GM12878 (cell line): Measurements from ENCODE around the gene MAB21L3. TPM values are rescaled to one million over a fixed set of nuclear protein-coding genes. Genes with fewer than 3 reads are reported as not detected.

Experiments used
- ATAC-seq: fragments of 200-7000 bp; cut with Tn5 transposase; 3 replicates; pipeline ENCODE4 v1.9.1; 2020; ENCODE audit warnings: mild to moderate bottlenecking, moderate library complexity
- BruUV-seq: library from RNA; stranded (reverse); fragments of 400-500 nt; replicated peaks from 2 replicates; lab custom pipeline; 2021; lab: Mats Ljungman, UMichigan
- CTCF ChIA-PET: fragments of 300-600 bp; sonication (Branson Sonifier 250); formaldehyde crosslinking; extraction: SDS; loops from one replicate; lab custom pipeline; 2021; ENCODE audit warnings: inconsistent platforms; lab: Yijun Ruan, JAX
- POLR2A ChIA-PET: fragments of 350-600 bp; formaldehyde crosslinking; extraction: SDS; loops from one replicate; lab custom pipeline; 2021; ENCODE audit warnings: inconsistent platforms; lab: Charles Lee
- RAD21 ChIA-PET: fragments of 300-600 bp; sonication (Branson Sonifier 250); formaldehyde crosslinking; loops from one replicate; lab custom pipeline; 2023; ENCODE audit warnings: antibody characterized with exemption; ENCODE audit not compliant: unreplicated experiment; lab: Charles Lee
- SMC1A ChIA-PET: fragments of 300-600 bp; sonication (Branson Sonifier 250); formaldehyde crosslinking; loops from one replicate; lab custom pipeline; 2023; ENCODE audit not compliant: unreplicated experiment, uncharacterized antibody; lab: Charles Lee
- DNase-seq: peaks from one replicate; pipeline ENCODE4 v3.0.0-alpha.2; 2011; ENCODE audit warnings: low read depth, low spot score
- FAIRE-seq: peaks from 3 replicates; lab custom pipeline; 2011; peaks lifted over from hg19 to GRCh38; lab: Jason Lieb, UNC
- H2AFZ ChIP-seq: 2 replicates; pipeline ENCODE4 v1.6.0; 2011; ENCODE audit warnings: low read depth, low read length, control low read depth; ENCODE audit not compliant: control insufficient read depth
- H3K27ac ChIP-seq: 2 replicates; pipeline ENCODE4 v1.5.1; 2011; ENCODE audit warnings: control low read depth; ENCODE audit not compliant: control insufficient read depth, insufficient read depth
- H3K27me3 ChIP-seq, 2 experiments: replicated peaks in 1 of 2; 2 replicates each; pipeline versions ENCODE4 v1.6.0 to v1.6.1; 2011; ENCODE audit warnings: low read length in 1 of 2; ENCODE audit not compliant: control insufficient read depth in 2 of 2, insufficient read depth in 2 of 2
- H3K36me3 ChIP-seq, 2 experiments: 2 replicates each; pipeline ENCODE4 v1.5.1; 2011; ENCODE audit warnings: low read length in 1 of 2; ENCODE audit not compliant: control insufficient read depth in 2 of 2, insufficient read depth in 2 of 2
- H3K4me1 ChIP-seq: 2 replicates; pipeline ENCODE4 v1.6.1; 2011; ENCODE audit warnings: mild to moderate bottlenecking, low read length, moderate library complexity, mixed read lengths; ENCODE audit not compliant: control insufficient read depth, insufficient read depth
- H3K4me2 ChIP-seq: 2 replicates; pipeline ENCODE4 v1.6.0; 2011; ENCODE audit warnings: control low read depth; ENCODE audit not compliant: control insufficient read depth, insufficient read depth
- H3K4me3 ChIP-seq: fragments of 200-600 bp; sonication (generic); 2 replicates; pipeline ENCODE4 v1.5.1; 2016
- H3K79me2 ChIP-seq: 2 replicates; pipeline ENCODE4 v1.6.0; 2011; ENCODE audit warnings: low read length; ENCODE audit not compliant: control insufficient read depth, insufficient read depth
- H3K9ac ChIP-seq: 2 replicates; pipeline ENCODE4 v1.8.0; 2011; ENCODE audit warnings: low read length, control low read depth, mixed read lengths; ENCODE audit not compliant: control insufficient read depth, insufficient read depth
- H3K9me3 ChIP-seq: replicated peaks from 3 replicates; pipeline ENCODE4 v1.5.1; 2011; ENCODE audit warnings: mild to moderate bottlenecking, low read length; ENCODE audit not compliant: control insufficient read depth, insufficient read depth
- H4K20me1 ChIP-seq: 2 replicates; pipeline ENCODE4 v1.6.0; 2011; ENCODE audit not compliant: control insufficient read depth, insufficient read depth
- BRCA1 ChIP-seq: IDR thresholded peaks from 2 replicates; pipeline ENCODE4 v1.6.1; 2011; ENCODE audit warnings: low read depth, low read length, improper control_type of control experiment
- CBX3 ChIP-seq: fragments of 200-600 bp; sonication (generic); IDR thresholded peaks from 2 replicates; pipeline ENCODE4 v1.6.1; 2016; ENCODE audit warnings: low read depth, borderline replicate concordance
- CHD1 ChIP-seq: IDR thresholded peaks from 2 replicates; pipeline ENCODE4 v1.6.1; 2012; ENCODE audit warnings: low read depth, low read length, improper control_type of control experiment
- EP300 ChIP-seq, 2 experiments: fragments of 150-350 bp in 1 of 2; IDR thresholded peaks; 2 replicates each; pipeline ENCODE4 v1.6.1; 2011 to 2012; ENCODE audit warnings: low read depth in 2 of 2, low read length in 2 of 2, borderline replicate concordance in 1 of 2, improper control_type of control experiment in 1 of 2, inconsistent platforms in 1 of 2; ENCODE audit not compliant: control insufficient read depth in 1 of 2
- JUNB ChIP-seq: IDR thresholded peaks from 2 replicates; pipeline ENCODE4 v1.6.1; 2016; ENCODE audit warnings: antibody characterized with exemption, mild to moderate bottlenecking
- NFYA ChIP-seq: IDR thresholded peaks from 2 replicates; pipeline ENCODE4 v1.6.1; 2011; ENCODE audit warnings: low read depth, mild to moderate bottlenecking, low read length, improper control_type of control experiment, borderline replicate concordance
- SMARCA5 ChIP-seq: fragments of 450-650 bp; IDR thresholded peaks from 2 replicates; pipeline ENCODE4 v1.6.1; 2017; ENCODE audit warnings: mild to moderate bottlenecking
- SRF ChIP-seq, 2 experiments: IDR thresholded peaks; 2 replicates each; pipeline ENCODE4 v1.6.1; 2011; ENCODE audit warnings: low read depth in 2 of 2, low read length in 2 of 2, mild to moderate bottlenecking in 1 of 2, moderate library complexity in 1 of 2
- ZBED1 ChIP-seq: IDR thresholded peaks from 2 replicates; pipeline ENCODE4 v1.6.1; 2016; ENCODE audit warnings: borderline replicate concordance
- ZSCAN29 ChIP-seq: fragments of 450-650 bp; IDR thresholded peaks from 2 replicates; pipeline ENCODE4 v1.6.1; 2017; ENCODE audit warnings: mild to moderate bottlenecking, moderate library complexity
- WGBS: methylation state at CpG from one replicate; pipeline ENCODE4 v1.1.6; 2016; ENCODE audit warnings: low lambda C conversion rate; ENCODE audit not compliant: insufficient replicate concordance, insufficient coverage; ENCODE audit errors: missing lambda C conversion rate; 5-methylcytosine and 5-hydroxymethylcytosine counted together
- in situ Hi-C: fragments of 300-500 bp; cut with MboI; formaldehyde crosslinking; loops from 9 replicates; pipeline ENCODE4 v1.14.3; 2018; ENCODE audit warnings: mixed read lengths
- intact Hi-C: fragments of 100-400 bp; cut with micrococcal nuclease; formaldehyde crosslinking; loops from one replicate; pipeline ENCODE4 v1.14.2; 2022; ENCODE audit not compliant: unreplicated experiment
- polyA plus RNA-seq, 11 experiments: library from polyadenylated mRNA; depleted of rRNA in 4 of 11; unstranded in 6 of 11; stranded (reverse) in 5 of 11; fragments of >200 nt; fragmentation: Nextera tagmentation in 4 of 11; fragmentation: Illumina TruSeq in 1 of 11; extraction: Ambion mirVana in 4 of 11; extraction: Trizol in 1 of 11; gene quantifications; 1 replicate in 1 of 11; 2 replicates in 10 of 11; pipeline versions ENCODE4 v1.2.1 to v1.2.3, GENCODE V29; 2011 to 2016; ENCODE audit warnings: inconsistent platforms in 2 of 11, missing spikeins in 2 of 11, low read depth in 1 of 11
- total RNA-seq, 4 experiments: library from RNA; depleted of rRNA in 3 of 4; stranded (reverse); fragments of >200 nt in 3 of 4; fragmentation: Illumina TruSeq in 1 of 4; extraction: Trizol in 1 of 4; gene quantifications; 2 replicates each; pipeline versions ENCODE4 v1.2.1 to v1.2.3, GENCODE V29; 2013 to 2021
- TF ChIP-seq, protein P1 (sequence below): fragments of 450-650 bp; IDR thresholded peaks from 2 replicates; pipeline ENCODE4 v1.6.1; 2017; ENCODE audit warnings: mild to moderate bottlenecking, moderate library complexity
- TF ChIP-seq, protein P2 (sequence below): fragments of 150-350 bp; IDR thresholded peaks from 2 replicates; pipeline ENCODE4 v1.6.1; 2014; ENCODE audit warnings: mild to moderate bottlenecking, low read depth, low read length
- TF ChIP-seq, protein P3 (sequence below): fragments of 450-650 bp; formaldehyde crosslinking; IDR thresholded peaks from 2 replicates; pipeline ENCODE4 v1.5.0; 2022; ENCODE audit warnings: mild to moderate bottlenecking, missing genetic modification characterization

The MAB21L3 gene
- total and polyA plus RNA-seq, 10 of the 15 experiments (the other 5 are each of a cell fraction or from before 2014, with no cell fraction given) = 0.18 to 18.6 (median 1.3) TPM

DNA sequence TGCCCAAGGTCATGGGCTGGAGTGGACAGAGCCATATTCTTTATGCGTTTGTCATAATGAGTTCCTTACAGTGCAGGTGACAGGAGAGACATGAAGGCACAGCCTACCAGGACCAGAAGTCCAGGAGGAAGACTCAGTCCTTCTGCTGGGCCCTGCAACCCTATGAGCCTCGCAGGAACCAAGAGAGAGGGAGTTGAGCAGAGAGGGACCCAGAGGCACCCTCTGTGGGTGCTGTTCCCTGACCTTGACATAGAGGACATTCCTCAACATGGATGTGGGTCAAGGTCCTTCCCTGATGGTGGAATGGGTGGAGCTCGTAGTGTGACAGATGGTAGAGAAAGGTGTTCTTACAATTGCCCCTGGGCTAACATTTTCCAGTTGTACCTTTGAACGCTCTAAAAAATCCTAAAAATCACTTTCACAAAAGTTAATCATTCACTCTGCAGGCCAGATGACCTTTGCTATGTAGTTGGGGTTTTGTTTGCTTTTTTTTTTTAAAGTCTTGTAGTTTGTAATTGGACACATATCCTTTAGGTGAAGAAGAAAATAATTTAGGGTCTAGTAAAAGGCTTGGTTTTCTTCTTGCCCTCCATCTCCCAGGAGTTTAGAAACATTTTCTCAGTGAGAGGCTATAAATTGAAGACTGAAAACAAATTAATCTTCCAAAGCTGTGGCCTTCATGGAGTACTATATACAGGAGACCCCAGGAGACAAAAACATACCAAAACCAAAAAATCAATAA lies 41.9 kb downstream of the MAB21L3 start:
- ChIA-PET RAD21 (interaction anchor here (1.5 to 2.2 kb wide), 5 partner anchors 14 to 346 kb away, joined by 4 to 19 read pairs (median 5); no protein-coding TSS in a partner anchor), POLR2A (no interaction called here), SMC1A (interaction anchor here (0.7 to 8.5 kb wide), 9 partner anchors 10 to 922 kb away, joined by 3 to 74 read pairs (median 7); no protein-coding TSS in a partner anchor), CTCF (interaction anchor here (0.6 to 3.3 kb wide), 12 partner anchors 14 to 1280 kb away, joined by 3 to 22 read pairs (median 3); no protein-coding TSS in a partner anchor)
- Histone ChIP-seq H3K27ac (no peak overlapping the region), H3K9ac (no peak overlapping the region), H4K20me1 (no peaks in the 10 kb centered on the region), H3K27me3 (no peaks in the 10 kb centered on the region; a peak in 2 of 4 replicates), H3K4me3 (no peak overlapping the region), H3K9me3 (no peaks in the 10 kb centered on the region), H3K79me2 (no peaks in the 10 kb centered on the region), H3K4me1 (peaks cover 6% of the 10 kb centered on the region; the same call in 1 of the 2 replicates), H3K36me3 (no peaks in the 10 kb centered on the region), H3K4me2 (no peak overlapping the region), H2AFZ (no peak overlapping the region)
- 68% methylated on average over 4 of the region's 4 CpGs for WGBS
- DNase-seq (no peak), FAIRE-seq (peak; percentile 62), ATAC-seq (no peak)
- intact Hi-C loops (loop anchor here (1.0 kb wide), 1 partner anchor 332 kb away; no protein-coding TSS in a partner anchor), in situ Hi-C loops (no loop called here)
- BruUV-seq = no TSS peak
- TF ChIP-seq, protein P1, sequence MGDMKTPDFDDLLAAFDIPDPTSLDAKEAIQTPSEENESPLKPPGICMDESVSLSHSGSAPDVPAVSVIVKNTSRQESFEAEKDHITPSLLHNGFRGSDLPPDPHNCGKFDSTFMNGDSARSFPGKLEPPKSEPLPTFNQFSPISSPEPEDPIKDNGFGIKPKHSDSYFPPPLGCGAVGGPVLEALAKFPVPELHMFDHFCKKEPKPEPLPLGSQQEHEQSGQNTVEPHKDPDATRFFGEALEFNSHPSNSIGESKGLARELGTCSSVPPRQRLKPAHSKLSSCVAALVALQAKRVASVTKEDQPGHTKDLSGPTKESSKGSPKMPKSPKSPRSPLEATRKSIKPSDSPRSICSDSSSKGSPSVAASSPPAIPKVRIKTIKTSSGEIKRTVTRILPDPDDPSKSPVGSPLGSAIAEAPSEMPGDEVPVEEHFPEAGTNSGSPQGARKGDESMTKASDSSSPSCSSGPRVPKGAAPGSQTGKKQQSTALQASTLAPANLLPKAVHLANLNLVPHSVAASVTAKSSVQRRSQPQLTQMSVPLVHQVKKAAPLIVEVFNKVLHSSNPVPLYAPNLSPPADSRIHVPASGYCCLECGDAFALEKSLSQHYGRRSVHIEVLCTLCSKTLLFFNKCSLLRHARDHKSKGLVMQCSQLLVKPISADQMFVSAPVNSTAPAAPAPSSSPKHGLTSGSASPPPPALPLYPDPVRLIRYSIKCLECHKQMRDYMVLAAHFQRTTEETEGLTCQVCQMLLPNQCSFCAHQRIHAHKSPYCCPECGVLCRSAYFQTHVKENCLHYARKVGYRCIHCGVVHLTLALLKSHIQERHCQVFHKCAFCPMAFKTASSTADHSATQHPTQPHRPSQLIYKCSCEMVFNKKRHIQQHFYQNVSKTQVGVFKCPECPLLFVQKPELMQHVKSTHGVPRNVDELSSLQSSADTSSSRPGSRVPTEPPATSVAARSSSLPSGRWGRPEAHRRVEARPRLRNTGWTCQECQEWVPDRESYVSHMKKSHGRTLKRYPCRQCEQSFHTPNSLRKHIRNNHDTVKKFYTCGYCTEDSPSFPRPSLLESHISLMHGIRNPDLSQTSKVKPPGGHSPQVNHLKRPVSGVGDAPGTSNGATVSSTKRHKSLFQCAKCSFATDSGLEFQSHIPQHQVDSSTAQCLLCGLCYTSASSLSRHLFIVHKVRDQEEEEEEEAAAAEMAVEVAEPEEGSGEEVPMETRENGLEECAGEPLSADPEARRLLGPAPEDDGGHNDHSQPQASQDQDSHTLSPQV = no peak
- TF ChIP-seq SRF (IDR thresholded peaks at IDR 0.05; ENCODE audit: low read depth in 2 of 2, low read length in 2 of 2) = no peak
- no peak for TF ChIP-seq ZSCAN29
- no peak for TF ChIP-seq NFYA
- TF ChIP-seq BRCA1 = no peak
- TF ChIP-seq CHD1 = no peak
- TF ChIP-seq, protein P2, sequence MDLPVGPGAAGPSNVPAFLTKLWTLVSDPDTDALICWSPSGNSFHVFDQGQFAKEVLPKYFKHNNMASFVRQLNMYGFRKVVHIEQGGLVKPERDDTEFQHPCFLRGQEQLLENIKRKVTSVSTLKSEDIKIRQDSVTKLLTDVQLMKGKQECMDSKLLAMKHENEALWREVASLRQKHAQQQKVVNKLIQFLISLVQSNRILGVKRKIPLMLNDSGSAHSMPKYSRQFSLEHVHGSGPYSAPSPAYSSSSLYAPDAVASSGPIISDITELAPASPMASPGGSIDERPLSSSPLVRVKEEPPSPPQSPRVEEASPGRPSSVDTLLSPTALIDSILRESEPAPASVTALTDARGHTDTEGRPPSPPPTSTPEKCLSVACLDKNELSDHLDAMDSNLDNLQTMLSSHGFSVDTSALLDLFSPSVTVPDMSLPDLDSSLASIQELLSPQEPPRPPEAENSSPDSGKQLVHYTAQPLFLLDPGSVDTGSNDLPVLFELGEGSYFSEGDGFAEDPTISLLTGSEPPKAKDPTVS = no peak
- TF ChIP-seq EP300 (IDR thresholded peaks at IDR 0.05; ENCODE audit: borderline replicate concordance in 1 of 2, control insufficient read depth in 1 of 2, low read depth in 2 of 2, low read length in 2 of 2) = no peak
- TF ChIP-seq CBX3 = no peak
- no peak for TF ChIP-seq JUNB
- TF ChIP-seq, protein P3, sequence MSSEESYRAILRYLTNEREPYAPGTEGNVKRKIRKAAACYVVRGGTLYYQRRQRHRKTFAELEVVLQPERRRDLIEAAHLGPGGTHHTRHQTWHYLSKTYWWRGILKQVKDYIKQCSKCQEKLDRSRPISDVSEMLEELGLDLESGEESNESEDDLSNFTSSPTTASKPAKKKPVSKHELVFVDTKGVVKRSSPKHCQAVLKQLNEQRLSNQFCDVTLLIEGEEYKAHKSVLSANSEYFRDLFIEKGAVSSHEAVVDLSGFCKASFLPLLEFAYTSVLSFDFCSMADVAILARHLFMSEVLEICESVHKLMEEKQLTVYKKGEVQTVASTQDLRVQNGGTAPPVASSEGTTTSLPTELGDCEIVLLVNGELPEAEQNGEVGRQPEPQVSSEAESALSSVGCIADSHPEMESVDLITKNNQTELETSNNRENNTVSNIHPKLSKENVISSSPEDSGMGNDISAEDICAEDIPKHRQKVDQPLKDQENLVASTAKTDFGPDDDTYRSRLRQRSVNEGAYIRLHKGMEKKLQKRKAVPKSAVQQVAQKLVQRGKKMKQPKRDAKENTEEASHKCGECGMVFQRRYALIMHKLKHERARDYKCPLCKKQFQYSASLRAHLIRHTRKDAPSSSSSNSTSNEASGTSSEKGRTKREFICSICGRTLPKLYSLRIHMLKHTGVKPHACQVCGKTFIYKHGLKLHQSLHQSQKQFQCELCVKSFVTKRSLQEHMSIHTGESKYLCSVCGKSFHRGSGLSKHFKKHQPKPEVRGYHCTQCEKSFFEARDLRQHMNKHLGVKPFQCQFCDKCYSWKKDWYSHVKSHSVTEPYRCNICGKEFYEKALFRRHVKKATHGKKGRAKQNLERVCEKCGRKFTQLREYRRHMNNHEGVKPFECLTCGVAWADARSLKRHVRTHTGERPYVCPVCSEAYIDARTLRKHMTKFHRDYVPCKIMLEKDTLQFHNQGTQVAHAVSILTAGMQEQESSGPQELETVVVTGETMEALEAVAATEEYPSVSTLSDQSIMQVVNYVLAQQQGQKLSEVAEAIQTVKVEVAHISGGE (CRISPR knock-in tag) = no peak
- no peak for TF ChIP-seq SMARCA5
- no peak for TF ChIP-seq ZBED1
